DMS 273 treated with DMSO at 0.1 percent for 48 hours (cell line): Measurements from ENCODE around the gene ARL15.
A peak's percentile ranks its signal among the peaks of the same experiment; 100 is the strongest.

Experiments
- DNase-seq: peaks from one replicate; lab custom pipeline; 2025; lab: John Stamatoyannopoulos, UW

Gene ARL15

GRCh38 chr5:54148067-54148845 lies 162.1 kb downstream of the ARL15 start:
- DNase-seq, result no peak

DNA sequence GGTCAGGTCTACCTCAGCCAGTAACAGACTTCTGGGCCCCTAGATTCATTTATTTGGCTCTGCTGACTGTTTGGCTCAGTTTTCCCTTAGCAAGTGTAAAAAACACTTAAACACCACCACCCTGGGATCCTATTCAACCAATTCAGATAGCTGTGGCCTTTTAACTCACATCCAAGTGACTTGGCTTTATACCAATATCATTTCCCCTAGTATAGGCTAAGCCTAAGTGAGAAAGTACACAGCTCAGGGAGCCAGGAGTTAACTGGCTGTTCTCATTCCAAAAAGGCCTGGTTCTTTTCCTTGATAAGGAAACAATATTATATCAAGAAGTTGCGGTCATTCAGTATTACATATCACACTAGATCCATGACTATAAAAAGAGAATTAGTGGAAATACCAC lies 163.5 kb downstream of the ARL15 start:
- no peak for DNase-seq

DNA sequence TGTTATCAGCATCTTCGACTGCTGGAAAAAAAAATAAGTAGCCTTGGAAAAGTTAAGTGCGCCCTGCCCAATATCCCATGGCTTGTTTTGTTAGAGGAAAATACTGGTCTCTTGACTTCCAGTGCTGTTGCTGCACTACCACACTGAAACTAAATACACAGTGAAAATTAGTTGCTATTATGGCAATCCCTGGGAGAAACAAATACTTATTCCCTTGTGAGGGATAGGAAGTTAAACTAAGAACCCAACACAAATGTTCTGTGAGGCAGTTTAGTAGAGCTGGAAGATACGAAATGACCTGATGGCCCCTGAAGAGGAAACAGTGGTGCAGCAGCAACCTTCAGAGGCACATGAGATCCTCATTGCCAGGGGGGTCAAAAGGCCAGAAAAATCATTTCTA lies 164.0 kb downstream of the ARL15 start:
- DNase-seq, result no peak

- DNase-seq, result no peak
These were observed 170.0 kb downstream of the ARL15 start for GRCh38 chr5:54140247-54140840.

DNA sequence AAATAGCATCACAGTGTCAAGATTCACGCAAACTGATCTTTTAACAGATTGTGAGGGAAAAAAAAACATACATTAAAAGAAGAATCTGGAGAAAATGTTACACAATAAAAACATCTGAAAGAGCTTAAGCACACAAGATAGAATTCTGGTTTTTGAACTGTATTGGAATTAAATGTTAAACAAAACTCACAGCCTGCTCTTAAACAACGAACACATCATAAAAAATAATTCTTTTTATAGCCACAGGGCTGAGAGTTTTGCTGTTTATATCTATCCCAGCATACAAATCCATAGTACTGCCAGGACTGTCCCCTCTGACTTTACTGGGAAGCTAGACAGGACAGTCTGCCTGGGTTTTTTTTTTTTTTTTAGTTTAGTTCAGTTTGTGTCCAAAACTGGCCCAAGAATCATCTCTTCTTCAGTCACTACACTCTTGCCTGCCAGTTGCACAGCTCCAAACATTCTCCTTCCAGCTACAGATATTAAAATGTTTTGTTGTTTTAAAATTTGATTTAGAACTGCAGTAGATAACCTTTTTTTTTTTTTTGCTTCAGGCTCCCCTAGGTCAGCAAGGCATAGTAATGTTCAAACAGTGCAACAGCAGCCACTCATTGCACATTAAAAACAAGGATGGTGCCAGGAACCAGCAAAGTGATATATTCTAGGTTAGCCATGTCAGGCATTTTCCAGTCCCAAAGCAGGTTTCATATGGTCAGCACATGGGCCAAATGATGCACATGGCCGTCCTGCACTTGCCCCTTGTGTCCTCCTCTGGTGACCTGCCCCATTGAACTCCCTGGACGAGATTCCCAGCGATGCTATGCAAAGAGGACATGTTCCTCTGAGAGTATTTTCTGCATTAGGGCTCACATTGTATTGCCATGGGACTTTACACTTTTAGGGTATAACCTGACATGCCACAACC lies 173.6 kb downstream of the ARL15 start:
- DNase-seq, result no peak

DNA sequence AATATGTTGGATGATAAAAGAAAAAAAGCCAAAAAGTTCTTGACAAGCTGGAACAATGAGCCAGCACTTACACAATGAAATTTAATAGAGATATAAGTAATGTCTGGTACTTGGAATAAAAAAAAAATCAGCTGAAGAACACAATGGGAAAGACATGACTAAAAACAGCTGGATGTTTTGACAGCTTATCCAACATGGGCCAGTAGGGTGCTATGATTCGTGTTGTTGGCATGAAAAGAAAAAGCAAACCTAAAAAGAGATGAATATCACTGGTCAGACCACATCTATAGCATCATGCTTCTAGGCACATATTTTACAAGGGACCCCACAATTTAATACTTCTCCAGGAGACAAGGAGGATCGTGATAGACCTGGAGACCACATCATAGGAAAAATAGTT lies 175.3 kb downstream of the ARL15 start:
- no peak for DNase-seq

GRCh38 chr5:54133917-54134316 lies 176.5 kb downstream of the ARL15 start:
- no peak for DNase-seq

GRCh38 chr5:54120473-54120872 lies 189.9 kb downstream of the ARL15 start:
- DNase-seq, result no peak

DNA sequence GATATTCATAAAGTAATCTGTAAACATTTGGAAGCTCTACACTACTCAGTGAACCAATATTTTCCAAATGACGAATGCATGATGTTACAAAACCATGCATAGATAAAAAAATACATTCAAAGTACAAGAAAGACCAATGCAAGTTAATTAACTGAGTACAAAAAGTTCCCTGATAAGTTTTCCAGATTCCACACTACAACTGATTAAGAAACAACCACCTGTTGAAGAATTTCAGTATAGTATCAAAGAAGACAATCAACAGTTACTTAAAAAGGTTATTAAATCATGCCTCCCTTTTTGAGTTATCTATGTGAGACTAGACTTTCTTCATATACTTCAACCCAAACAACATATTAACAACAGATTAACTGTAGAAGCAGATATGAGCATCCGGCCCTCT lies 192.4 kb downstream of the ARL15 start:
- no peak for DNase-seq

DNA sequence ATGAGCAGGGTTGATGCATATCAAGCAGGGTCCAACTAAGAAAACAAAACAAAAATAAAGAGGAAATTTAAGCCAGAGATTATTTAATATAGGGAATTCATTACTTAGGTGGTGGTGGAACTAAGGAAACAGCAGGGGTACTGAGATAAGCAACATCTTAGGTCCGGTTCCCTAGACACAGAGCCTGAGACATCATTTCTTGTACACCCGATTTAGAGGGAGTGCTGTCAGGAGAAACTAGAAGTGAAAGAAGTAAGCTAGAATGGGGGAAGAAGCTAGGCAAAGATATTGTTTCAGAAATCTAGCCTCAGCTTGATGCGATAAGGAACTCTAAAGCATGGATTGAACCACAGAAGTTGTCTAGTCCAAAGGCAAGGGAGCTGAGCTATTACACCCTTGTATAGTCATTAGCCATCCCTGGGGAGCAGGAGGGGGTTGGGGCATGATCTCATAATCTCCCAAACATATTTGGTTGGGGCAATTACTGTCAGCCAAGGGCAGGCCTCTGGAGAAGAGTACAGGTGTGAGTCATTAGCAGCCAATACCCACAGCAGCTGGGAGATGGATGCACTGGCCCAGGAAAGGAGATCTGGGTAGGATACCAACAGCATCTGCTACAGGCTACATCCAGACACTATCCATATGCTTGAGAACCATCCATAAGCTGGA lies 194.5 kb downstream of the ARL15 start:
- peak; percentile 73 for DNase-seq

- no peak for DNase-seq
These were observed 197.3 kb downstream of the ARL15 start for GRCh38 chr5:54113060-54113459.

- DNase-seq, result no peak
These were observed 200.6 kb downstream of the ARL15 start for GRCh38 chr5:54109626-54110330.

DNA sequence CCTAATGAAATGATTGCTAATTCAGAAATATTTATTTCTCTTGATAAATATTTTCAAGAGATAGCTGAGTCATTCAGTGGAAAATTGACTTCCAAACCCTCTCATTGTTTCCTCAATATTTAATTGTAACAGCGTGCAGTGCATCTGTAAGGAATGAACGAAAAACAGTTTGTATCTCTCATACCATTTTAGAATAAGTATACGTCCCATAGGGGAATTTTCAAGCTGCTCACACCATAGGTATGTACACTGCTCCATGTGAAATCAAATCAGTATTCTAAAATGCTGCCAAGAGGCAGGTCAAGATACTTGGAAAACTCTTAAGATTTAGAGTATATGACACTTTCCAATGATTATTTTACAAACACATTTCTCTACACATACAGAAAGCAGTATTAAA lies 202.2 kb downstream of the ARL15 start:
- DNase-seq, result no peak

GRCh38 chr5:54103871-54104270 lies 206.5 kb downstream of the ARL15 start:
- no peak for DNase-seq

GRCh38 chr5:54098267-54098666 lies 212.1 kb downstream of the ARL15 start:
- DNase-seq, result no peak

DNA sequence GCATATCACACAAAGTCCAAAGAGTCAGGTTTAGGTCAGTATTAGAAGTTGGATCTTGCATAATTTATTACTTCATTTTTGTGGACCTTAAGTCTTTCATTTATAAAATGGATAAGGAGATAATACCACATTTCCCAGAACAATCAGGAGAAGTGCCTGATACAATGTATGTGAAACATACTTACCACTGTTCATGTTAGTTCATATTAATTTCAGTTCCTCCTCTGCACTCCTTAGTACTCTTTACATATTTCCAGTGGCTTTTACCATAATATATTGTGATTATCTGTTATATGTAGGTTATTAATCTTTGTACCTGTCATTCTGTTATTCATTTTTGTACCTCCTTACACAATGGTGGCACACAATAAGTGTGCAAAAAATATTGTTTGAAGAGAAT lies 214.4 kb downstream of the ARL15 start:
- DNase-seq, result no peak

GRCh38 chr5:54094706-54095105 lies 215.7 kb downstream of the ARL15 start:
- DNase-seq, result no peak

DNA sequence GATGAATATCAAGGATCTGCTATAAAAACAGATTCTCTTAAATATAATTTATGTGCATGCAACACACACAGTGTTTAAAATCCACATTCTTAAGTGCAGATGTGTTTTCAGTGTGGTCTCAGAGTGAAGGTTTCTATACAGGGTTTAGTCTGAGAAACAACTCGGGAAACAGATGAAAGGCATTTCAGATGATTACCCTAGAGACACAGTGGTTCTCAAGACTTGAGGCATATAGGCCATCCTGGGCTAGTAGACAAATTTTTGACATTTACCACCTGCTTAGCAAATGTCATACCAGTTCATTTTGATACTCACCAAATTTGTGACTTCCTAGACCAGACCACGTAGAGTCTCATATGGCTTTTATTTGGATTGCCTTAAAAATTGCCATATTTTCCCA lies 216.5 kb downstream of the ARL15 start:
- no peak for DNase-seq

DNA sequence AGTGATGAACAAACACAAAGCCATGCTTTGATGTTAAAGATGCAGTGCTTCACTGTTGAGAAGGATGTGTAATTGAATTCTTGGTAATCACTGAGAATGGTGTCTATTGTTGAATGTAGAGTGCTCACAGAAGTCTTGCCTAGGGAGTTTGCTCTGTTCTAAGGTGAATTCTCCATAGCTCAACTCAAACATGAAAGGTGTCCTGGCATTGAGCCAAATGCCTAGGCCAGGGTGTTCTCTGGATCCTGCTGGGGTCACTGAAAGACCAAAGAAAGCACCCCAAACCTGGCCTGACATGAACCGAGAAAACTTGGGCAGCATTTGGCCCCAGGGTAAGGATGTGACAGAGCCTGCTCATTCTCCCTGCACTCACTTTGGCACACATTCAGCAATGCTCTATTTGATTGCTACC lies 217.3 kb downstream of the ARL15 start:
- DNase-seq, result no peak

DNA sequence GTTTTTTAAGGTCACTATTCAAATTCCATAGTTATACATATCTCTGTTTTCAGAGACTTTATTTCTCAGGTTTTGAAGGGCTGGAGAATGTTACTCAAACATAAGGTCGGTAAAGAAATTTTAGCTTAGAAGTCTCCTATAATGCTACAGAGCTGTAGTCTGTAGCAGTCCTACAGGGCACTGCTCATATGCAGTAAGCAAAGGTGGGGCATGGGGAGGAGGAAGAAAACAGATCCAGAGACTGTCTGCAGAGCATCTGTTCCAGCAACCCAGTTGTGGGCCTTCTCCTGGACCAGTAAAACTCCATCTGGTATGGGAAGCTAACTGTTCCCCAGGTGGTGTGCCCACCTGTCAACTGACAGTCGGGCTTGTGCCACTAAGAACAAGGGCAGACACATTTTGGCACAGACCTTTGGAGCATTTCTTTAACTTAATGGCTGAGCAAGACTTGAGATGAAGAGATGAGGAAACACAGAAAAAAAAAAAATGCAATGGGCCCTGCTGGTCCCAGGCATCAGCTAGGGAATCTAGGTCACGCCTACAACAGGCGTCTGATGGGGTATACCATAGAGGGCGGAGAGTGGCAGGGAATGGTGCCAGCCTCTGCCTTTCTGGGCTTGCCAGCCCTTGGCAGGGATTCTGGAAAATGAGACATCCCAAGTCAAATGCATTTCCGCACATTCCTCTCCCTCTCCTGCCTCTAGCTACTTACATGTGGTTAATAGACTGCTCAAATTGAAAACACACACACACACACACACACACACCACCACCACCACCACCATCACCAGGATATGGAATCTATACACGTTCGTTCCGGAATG lies 218.9 kb downstream of the ARL15 start:
- peak; percentile 96 for DNase-seq
